Left lung (tissue), 10 donors: ENCODE data around the gene HIPK4. TPM values are rescaled to one million over a fixed set of nuclear protein-coding genes. Genes with fewer than 3 reads are reported as not detected.

Experiments used
- ATAC-seq: fragments of 200-7000 bp; cut with Tn5 transposase; one replicate; pipeline ENCODE4 v1.9.1; 2020; ENCODE audit warnings: moderate library complexity
- DNase-seq, 4 donors: peaks; one replicate each; pipeline ENCODE4 v3.0.0-alpha.2; 2013 to 2020
- H3K27ac ChIP-seq, 2 donors: fragments of 200-600 bp; sonication (generic) in 1 of 2; one replicate each; pipeline versions ENCODE4 v1.5.0 to v1.8.0; 2020 to 2021
- H3K27me3 ChIP-seq, 2 donors: fragments of 200-600 bp; sonication (generic) in 1 of 2; one replicate each; pipeline versions ENCODE4 v1.5.0 to v1.8.0; 2020 to 2021
- H3K36me3 ChIP-seq, 2 donors: fragments of 200-600 bp; sonication (generic) in 1 of 2; one replicate each; pipeline versions ENCODE4 v1.5.0 to v1.8.0; 2020 to 2021
- H3K4me1 ChIP-seq, 2 donors: fragments of 200-600 bp; one replicate each; pipeline ENCODE4 v1.8.0; 2021
- H3K4me3 ChIP-seq, 2 donors: fragments of 200-600 bp; sonication (generic) in 1 of 2; one replicate each; pipeline versions ENCODE4 v1.5.0 to v1.8.0; 2020 to 2021; ENCODE audit warnings: mild to moderate bottlenecking in 1 of 2
- H3K9me3 ChIP-seq, 2 donors: fragments of 200-600 bp; sonication (generic) in 1 of 2; one replicate each; pipeline versions ENCODE4 v1.5.0 to v1.8.0; 2020 to 2021
- intact Hi-C, 2 donors: fragments of 100-400 bp; cut with DNase I; formaldehyde crosslinking; loops; one replicate each; pipeline versions ENCODE4 v1.11.2 to v1.14.2; 2022
- polyA plus RNA-seq, 6 donors: library from polyadenylated mRNA; unstranded; fragments of 120-200 nt; gene quantifications; one replicate each; pipeline ENCODE4 v1.2.1, GENCODE V29; 2013; ENCODE audit not compliant: insufficient read length in 6 of 6
- total RNA-seq, 2 donors: library from RNA; stranded (reverse); fragmentation: NEBNext Ultra II Directional; extraction: Animal tissue kit (Norgen Biotek cat#: 25700); gene quantifications; one replicate each; pipeline ENCODE4 v1.2.1, GENCODE V29; 2021
- TF ChIP-seq, protein P1 (sequence below), 2 donors: fragments of 200-600 bp; sonication (generic) in 1 of 2; IDR thresholded peaks; one replicate each; pipeline versions ENCODE4 v1.5.0 to v1.8.0; 2021; ENCODE audit warnings: antibody characterized with exemption in 2 of 2
- donor health status: DM: no; HTN: yes; CAD: no.
- donor health status: DM: no; HTN: no; CAD: no.

The HIPK4 gene
- total and polyA plus RNA-seq, 8 donors: 0.09 to 0.35 (median 0.27) TPM

DNA sequence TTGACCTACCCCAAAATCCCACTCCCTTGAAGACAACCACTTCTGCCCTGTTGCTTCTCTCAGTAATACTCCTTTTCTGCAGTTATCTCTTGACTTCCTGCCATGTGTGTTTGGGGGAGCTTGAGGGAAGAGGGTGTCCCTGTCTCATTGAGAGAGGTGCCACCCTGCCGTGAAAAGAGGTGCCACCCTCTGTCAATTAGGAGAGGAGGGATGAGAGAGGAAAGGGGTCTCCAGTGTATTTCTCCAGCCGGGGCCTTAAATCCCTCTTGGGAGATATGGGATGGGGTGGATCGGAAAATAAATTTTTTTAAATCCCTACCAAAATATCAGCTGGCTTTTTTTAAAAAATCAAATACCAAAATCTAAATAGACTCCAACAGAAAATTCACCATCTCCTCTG is 25.0 kb downstream of the HIPK4 start:
- Histone ChIP-seq H3K9me3 (no peaks in the 10 kb centered on the region), H3K4me3 (peak overlapping the region; percentile 32 to 37), H3K27ac (no peak overlapping the region), H3K36me3 (peaks cover 0 to 36% of the 10 kb centered on the region in 2 donors), H3K4me1 (peaks cover 5 to 69% of the 10 kb centered on the region in 2 donors), H3K27me3 (no peaks in the 10 kb centered on the region)
- DNase-seq (no peak), ATAC-seq (no peak)
- intact Hi-C loops: no loop called here
- TF ChIP-seq, protein P1, sequence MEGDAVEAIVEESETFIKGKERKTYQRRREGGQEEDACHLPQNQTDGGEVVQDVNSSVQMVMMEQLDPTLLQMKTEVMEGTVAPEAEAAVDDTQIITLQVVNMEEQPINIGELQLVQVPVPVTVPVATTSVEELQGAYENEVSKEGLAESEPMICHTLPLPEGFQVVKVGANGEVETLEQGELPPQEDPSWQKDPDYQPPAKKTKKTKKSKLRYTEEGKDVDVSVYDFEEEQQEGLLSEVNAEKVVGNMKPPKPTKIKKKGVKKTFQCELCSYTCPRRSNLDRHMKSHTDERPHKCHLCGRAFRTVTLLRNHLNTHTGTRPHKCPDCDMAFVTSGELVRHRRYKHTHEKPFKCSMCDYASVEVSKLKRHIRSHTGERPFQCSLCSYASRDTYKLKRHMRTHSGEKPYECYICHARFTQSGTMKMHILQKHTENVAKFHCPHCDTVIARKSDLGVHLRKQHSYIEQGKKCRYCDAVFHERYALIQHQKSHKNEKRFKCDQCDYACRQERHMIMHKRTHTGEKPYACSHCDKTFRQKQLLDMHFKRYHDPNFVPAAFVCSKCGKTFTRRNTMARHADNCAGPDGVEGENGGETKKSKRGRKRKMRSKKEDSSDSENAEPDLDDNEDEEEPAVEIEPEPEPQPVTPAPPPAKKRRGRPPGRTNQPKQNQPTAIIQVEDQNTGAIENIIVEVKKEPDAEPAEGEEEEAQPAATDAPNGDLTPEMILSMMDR (IDR thresholded peaks at IDR 0.05): no peak

DNA sequence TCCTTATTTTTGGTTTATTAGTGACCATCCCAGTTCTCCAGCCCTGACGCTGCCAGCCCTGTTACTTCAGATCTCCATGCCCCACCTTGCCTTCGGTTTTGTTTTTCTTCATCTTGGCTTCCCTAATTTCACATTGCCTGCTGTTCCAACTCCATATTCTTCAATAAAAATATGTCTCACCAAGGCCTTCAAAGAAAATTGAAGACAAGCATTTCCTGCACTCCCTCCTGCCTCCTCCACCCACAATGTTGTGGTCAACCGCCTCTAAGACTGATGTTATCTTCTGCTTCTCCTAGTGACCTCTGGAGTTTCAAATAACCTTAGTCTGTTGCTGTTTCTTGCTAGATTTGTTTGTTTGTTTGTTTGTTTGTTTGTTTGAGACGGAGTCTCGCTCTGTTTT is 26.9 kb downstream of the HIPK4 start:
- Histone ChIP-seq H3K9me3 (no peaks in the 10 kb centered on the region), H3K4me1 (peaks cover 5 to 87% of the 10 kb centered on the region in 2 donors), H3K4me3 (no peak overlapping the region), H3K36me3 (peaks cover 0 to 16% of the 10 kb centered on the region in 2 donors), H3K27me3 (no peaks in the 10 kb centered on the region), H3K27ac (no peak overlapping the region)
- intact Hi-C loops: no loop called here
- DNase-seq (no peak), ATAC-seq (no peak)
- TF ChIP-seq, protein P1 (IDR thresholded peaks at IDR 0.05): no peak

DNA sequence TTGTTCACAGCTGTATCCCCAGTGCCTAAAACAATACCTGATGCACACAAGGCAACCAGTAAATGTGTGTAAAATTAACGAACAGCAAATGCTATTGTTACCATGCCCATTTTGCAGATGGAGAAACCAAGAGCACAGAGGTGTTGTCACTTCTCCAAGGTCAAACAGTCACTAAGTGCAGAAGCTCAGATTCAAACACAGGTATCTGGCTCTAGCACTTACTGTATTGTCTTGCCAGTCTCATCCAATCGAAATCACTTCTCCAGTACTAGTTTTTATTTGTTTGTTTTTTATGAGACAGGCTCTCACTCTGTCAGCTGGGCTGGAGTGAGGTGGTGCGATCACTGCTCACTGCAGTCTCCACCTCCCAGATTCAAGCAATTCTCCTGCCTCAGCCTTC is 27.8 kb downstream of the HIPK4 start:
- Histone ChIP-seq H3K36me3 (peaks cover 0 to 7% of the 10 kb centered on the region in 2 donors), H3K4me3 (no peak overlapping the region), H3K27me3 (no peaks in the 10 kb centered on the region), H3K27ac (no peak overlapping the region), H3K4me1 (peaks cover 5 to 94% of the 10 kb centered on the region in 2 donors), H3K9me3 (no peaks in the 10 kb centered on the region)
- intact Hi-C loops: no loop called here
- TF ChIP-seq, protein P1 (IDR thresholded peaks at IDR 0.05): no peak
- DNase-seq: no peak
- no peak for ATAC-seq

DNA sequence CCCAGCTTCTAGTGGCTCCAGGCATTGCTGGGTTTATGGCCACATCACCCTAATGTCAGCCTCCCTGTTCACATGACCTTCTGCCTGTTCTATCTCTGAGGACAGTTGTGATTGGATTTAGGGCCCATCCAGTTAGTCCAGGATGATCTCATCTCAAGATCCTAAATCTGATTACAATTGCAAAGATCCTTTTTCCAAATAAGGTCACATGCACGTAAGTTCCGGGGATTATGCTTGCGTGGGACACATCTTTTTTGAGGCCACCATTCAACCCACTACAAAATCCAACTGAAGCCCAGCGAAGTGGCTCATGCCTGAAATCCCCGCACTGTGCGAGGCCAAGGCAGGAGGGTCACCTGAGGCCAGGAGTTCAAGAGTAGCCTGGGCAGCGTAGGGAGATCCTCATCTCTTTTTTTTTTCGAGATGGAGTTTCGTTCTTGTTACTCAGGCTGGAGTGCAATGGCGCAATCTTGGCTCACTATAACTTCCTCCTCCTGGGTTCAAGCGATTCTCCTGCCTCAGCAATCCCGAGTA is 29.2 kb downstream of the HIPK4 start:
- TF ChIP-seq, protein P1 (IDR thresholded peaks at IDR 0.05): no peak
- DNase-seq (peak in 2 of 4 donors; percentile 42 to 62), ATAC-seq (peak; percentile 34)
- no peak overlapping the region for H3K4me3 ChIP-seq
- H3K27me3 ChIP-seq: no peaks in the 10 kb centered on the region
- peak overlapping the region in 1 of 2 donors; percentile 72 for H3K27ac ChIP-seq
- H3K9me3 ChIP-seq: no peaks in the 10 kb centered on the region
- peaks cover 0 to 80% of the 10 kb centered on the region in 2 donors for H3K4me1 ChIP-seq
- intact Hi-C loops: no loop called here
- no peaks in the 10 kb centered on the region for H3K36me3 ChIP-seq

DNA sequence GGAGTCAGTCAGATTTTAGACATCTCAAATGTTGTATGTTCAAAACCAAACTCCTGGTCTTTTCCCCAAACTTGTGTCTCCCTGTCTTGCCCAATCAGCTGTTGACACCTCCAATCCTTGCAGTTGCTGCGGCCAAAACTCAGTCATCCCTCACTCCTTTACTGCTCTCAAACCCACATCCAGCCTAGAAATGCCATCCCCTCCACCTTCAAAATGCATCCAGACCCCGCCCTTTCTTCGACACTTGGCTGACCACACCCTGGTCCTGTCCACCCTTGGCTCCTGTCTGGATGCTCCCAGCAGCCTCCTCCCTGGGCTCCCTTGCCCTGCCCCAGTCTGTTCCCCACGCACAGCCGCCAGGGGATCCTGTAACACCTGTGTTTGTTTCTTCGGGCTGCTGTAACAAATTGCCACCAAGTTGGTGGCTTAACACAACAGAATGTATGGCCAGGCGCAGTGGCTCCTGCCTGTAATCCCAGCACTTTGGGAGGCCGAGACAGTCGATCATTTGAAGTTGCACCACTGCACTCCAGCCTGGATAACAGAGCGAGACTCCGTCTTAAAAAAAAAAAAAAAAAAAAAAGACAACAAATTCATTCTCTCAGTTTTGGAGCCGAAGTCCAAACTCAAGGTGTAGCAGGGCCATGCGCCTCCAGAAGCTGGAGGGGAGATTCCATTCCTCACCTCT is 29.8 kb downstream of the HIPK4 start:
- Histone ChIP-seq H3K27me3 (no peaks in the 10 kb centered on the region), H3K4me1 (peaks cover 0 to 74% of the 10 kb centered on the region in 2 donors), H3K36me3 (no peaks in the 10 kb centered on the region), H3K4me3 (no peak overlapping the region), H3K27ac (peak overlapping the region in 1 of 2 donors; percentile 72), H3K9me3 (no peaks in the 10 kb centered on the region)
- ATAC-seq (no peak), DNase-seq (peak in 1 of 4 donors; percentile 45)
- TF ChIP-seq, protein P1 (IDR thresholded peaks at IDR 0.05): no peak
- intact Hi-C loops: no loop called here
